Fibroblast of lung (primary cell): Measurements from ENCODE around the gene ASTN2. TPM values are rescaled to one million over a fixed set of nuclear protein-coding genes. Genes with fewer than 3 reads are reported as not detected.

Experiments
- DNase-seq, 2 donors: peaks; one replicate each; pipeline versions ENCODE4 v3.0.0 to v3.0.0-alpha.2; 2010; ENCODE audit warnings: low read depth in 2 of 2
- H2AFZ ChIP-seq: 2 replicates; pipeline ENCODE4 v1.5.1; 2012; ENCODE audit warnings: low read length, control low read depth, inconsistent platforms
- H3K27ac ChIP-seq: 2 replicates; pipeline ENCODE4 v1.5.1; 2011; ENCODE audit warnings: low read length, control low read depth; ENCODE audit not compliant: insufficient read depth
- H3K27me3 ChIP-seq: 2 replicates; pipeline ENCODE4 v1.5.1; 2011; ENCODE audit warnings: mild to moderate bottlenecking, low read length; ENCODE audit not compliant: control insufficient read depth, insufficient read depth
- H3K36me3 ChIP-seq: 2 replicates; pipeline ENCODE4 v1.5.1; 2011; ENCODE audit warnings: low read length; ENCODE audit not compliant: control insufficient read depth, insufficient read depth
- H3K4me1 ChIP-seq: 2 replicates; pipeline ENCODE4 v1.5.1; 2011; ENCODE audit warnings: low read length; ENCODE audit not compliant: control insufficient read depth, insufficient read depth; ENCODE audit errors: extremely low read depth
- H3K4me2 ChIP-seq: 2 replicates; pipeline ENCODE4 v1.5.1; 2011; ENCODE audit warnings: low read length, control low read depth; ENCODE audit not compliant: insufficient read depth; ENCODE audit errors: extremely low read depth
- H3K4me3 ChIP-seq, 4 experiments: fragments of 200-600 bp in 1 of 4; sonication (generic) in 1 of 4; replicated peaks in 1 of 4; 2 replicates each; pipeline ENCODE4 v1.5.1; 2011 to 2016; ENCODE audit warnings: low read length in 4 of 4, low read depth in 3 of 4, mild to moderate bottlenecking in 3 of 4, control low read depth in 2 of 4, inconsistent platforms in 1 of 4, mixed read lengths in 1 of 4; ENCODE audit not compliant: insufficient read depth in 1 of 4; ENCODE audit errors: control extremely low read depth in 1 of 4
- H3K79me2 ChIP-seq: 2 replicates; pipeline ENCODE4 v1.5.1; 2012; ENCODE audit warnings: mild to moderate bottlenecking, low read length, inconsistent platforms; ENCODE audit not compliant: control insufficient read depth, insufficient read depth
- H3K9ac ChIP-seq: 2 replicates; pipeline ENCODE4 v1.5.1; 2011; ENCODE audit warnings: mild to moderate bottlenecking, low read length, control low read depth; ENCODE audit not compliant: insufficient read depth
- H3K9me3 ChIP-seq: 2 replicates; pipeline ENCODE4 v1.5.1; 2012; ENCODE audit warnings: low read depth, low read length; ENCODE audit not compliant: control insufficient read depth, insufficient read depth
- H4K20me1 ChIP-seq: 2 replicates; pipeline ENCODE4 v1.5.1; 2011; ENCODE audit warnings: low read length; ENCODE audit not compliant: control insufficient read depth, insufficient read depth; ENCODE audit errors: extremely low read depth
- CTCF ChIP-seq, 2 donors: IDR thresholded peaks in 1 of 2; conservative IDR thresholded peaks in 1 of 2; 1 replicate in 1 of 2; 2 replicates in 1 of 2; pipeline ENCODE4 v1.5.1; 2011 to 2012; ENCODE audit warnings: low read length in 2 of 2, control low read depth in 1 of 2, inconsistent platforms in 1 of 2, low read depth in 1 of 2, mild to moderate bottlenecking in 1 of 2
- EZH2 ChIP-seq: IDR thresholded peaks from 2 replicates; pipeline ENCODE4 v1.5.1; 2012; ENCODE audit warnings: low read length, control low read depth, mild to moderate bottlenecking; ENCODE audit errors: missing control alignments
- polyA plus RNA-seq, 2 donors: library from polyadenylated mRNA; depleted of rRNA in 1 of 2; stranded (reverse) in 1 of 2; unstranded in 1 of 2; fragments of >200 nt; gene quantifications; 2 replicates each; pipeline ENCODE4 v1.2.1, GENCODE V29; 2011 to 2012; ENCODE audit warnings: missing spikeins in 1 of 2
- total RNA-seq: library from RNA; depleted of rRNA; stranded (reverse); fragments of >200 nt; gene quantifications from 2 replicates; pipeline ENCODE4 v1.2.1, GENCODE V29; 2014

The ASTN2 gene
- total and polyA plus RNA-seq, 2 donors (not counting 1 experiment from before 2014, with no cell fraction given): 2.2 to 19.2 TPM

- Histone ChIP-seq H3K9me3 (no peaks in the 10 kb centered on the region), H3K27ac (no peak overlapping the region), H3K4me1 (no peaks in the 10 kb centered on the region), H3K79me2 (no peaks in the 10 kb centered on the region), H3K4me3 (no peak overlapping the region), H3K27me3 (no peaks in the 10 kb centered on the region), H3K9ac (no peak overlapping the region), H2AFZ (no peak overlapping the region), H3K36me3 (no peaks in the 10 kb centered on the region), H3K4me2 (no peak overlapping the region), H4K20me1 (no peaks in the 10 kb centered on the region)
- peak in 1 of 2 donors; percentile 49 for DNase-seq
- TF ChIP-seq EZH2: no peak
- TF ChIP-seq CTCF (conservative IDR thresholded peaks at IDR 0.05 in 1 of 2, IDR thresholded peaks at IDR 0.05 in 1 of 2; ENCODE audit: low read depth in 1 of 2, low read length in 2 of 2): no peak
Observed at GRCh38 chr9:116791326-116791725, 623.5 kb downstream of the ASTN2 start.

- H3K4me1 ChIP-seq: no peaks in the 10 kb centered on the region
- TF ChIP-seq EZH2: no peak
- no peak for TF ChIP-seq CTCF (conservative IDR thresholded peaks at IDR 0.05 in 1 of 2, IDR thresholded peaks at IDR 0.05 in 1 of 2; ENCODE audit: low read depth in 1 of 2, low read length in 2 of 2)
- no peaks in the 10 kb centered on the region for H4K20me1 ChIP-seq
Observed at GRCh38 chr9:116789081-116789480, 625.8 kb downstream of the ASTN2 start.

GRCh38 chr9:116786737-116787136, 628.1 kb downstream of the ASTN2 start:
- DNase-seq: no peak
- H3K36me3 ChIP-seq: no peaks in the 10 kb centered on the region
- H3K4me3 ChIP-seq: no peak overlapping the region
- H4K20me1 ChIP-seq: no peaks in the 10 kb centered on the region
- no peak for TF ChIP-seq EZH2
- no peaks in the 10 kb centered on the region for H3K79me2 ChIP-seq
- no peak overlapping the region for H3K9ac ChIP-seq
- H3K9me3 ChIP-seq: no peaks in the 10 kb centered on the region
- H3K4me1 ChIP-seq: no peaks in the 10 kb centered on the region
- no peak overlapping the region for H3K4me2 ChIP-seq
- no peak overlapping the region for H3K27ac ChIP-seq
- H3K27me3 ChIP-seq: no peaks in the 10 kb centered on the region
- H2AFZ ChIP-seq: no peak overlapping the region

More at GRCh38 chr9:116789081-116789480, 625.8 kb downstream of the ASTN2 start:
- Histone ChIP-seq H3K4me2 (no peak overlapping the region), H3K9ac (no peak overlapping the region), H3K27me3 (no peaks in the 10 kb centered on the region), H3K36me3 (no peaks in the 10 kb centered on the region), H3K27ac (no peak overlapping the region), H2AFZ (no peak overlapping the region), H3K4me3 (no peak overlapping the region), H3K79me2 (no peaks in the 10 kb centered on the region), H3K9me3 (no peaks in the 10 kb centered on the region)
- no peak for DNase-seq
